ENCODE data around the gene CLK3.
"Not testable (repeated sequence)": the region's sequence is repeated elsewhere in the genome, so short reads cannot be mapped to it uniquely, and the experiment has no call there.

Gene CLK3

DNA sequence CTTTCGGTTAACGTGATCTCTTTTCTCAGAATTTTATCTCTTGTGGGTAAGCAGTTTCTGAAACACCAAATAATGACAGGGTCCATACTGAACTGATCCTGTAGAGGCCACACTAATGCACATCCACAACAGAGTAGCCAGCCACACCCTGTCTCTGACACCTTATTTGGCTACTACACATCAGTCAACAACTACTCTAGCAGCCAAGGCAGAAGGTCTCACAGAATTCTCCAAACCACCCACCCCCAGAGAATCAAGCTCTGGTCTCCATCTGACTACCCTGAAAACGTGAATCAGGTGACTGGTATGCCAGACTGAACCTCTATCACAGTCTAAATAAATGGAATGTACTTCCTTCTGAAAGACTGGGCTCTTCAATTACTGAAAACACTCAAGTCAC, 42.2 kb downstream of the CLK3 start:
- no peak for TF ChIP-seq CTCF (IDR thresholded peaks at IDR 0.05; ENCODE audit: low read depth, low read length)
- no peak for DNase-seq (ENCODE audit: extremely low read depth, low read depth)

GRCh38 chr15:74661280-74661679, 45.6 kb downstream of the CLK3 start:
- DNase-seq (ENCODE audit: extremely low read depth, low read depth) = not testable (repeated sequence)

DNA sequence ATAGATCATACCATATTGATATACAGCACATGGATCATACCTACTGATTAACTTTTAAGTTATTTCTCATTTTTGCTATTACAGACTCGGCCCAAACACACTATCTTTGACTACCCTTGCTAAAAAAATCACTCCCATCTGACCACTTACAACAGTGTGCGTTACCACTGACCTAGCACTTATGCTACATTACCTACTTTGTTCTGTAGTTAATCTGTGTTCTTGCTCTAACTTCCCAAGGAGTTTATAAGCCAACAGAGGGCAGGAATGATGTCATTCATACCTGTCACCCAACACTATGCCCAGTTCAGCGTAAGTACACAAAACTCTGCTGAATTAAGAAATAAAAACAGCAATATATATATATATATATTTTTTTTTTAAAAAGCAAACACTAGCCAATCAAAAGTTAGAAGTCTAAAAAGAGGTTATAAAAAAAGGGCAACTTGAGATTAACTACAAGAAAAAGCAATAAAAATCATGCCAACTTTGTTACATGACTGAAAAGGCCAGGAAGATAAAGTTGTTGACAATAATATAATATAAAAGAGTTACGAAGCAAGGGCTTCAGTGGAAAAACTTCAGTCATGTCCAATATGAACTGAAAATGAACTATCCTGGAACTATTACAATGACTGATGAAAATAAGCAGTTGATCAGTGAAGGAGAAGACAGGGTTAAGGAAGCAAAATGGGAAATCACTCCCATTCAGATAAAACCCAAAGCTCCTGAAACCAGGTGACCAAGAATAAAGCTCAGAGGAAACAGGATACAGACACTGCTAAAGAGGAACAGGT, 46.6 kb downstream of the CLK3 start:
- TF ChIP-seq CTCF (IDR thresholded peaks at IDR 0.05; ENCODE audit: low read depth, low read length) = no peak
- DNase-seq (ENCODE audit: extremely low read depth, low read depth) = no peak

GRCh38 chr15:74663303-74664027, 47.8 kb downstream of the CLK3 start:
- DNase-seq (ENCODE audit: extremely low read depth, low read depth) = no peak
- no peak for TF ChIP-seq CTCF (IDR thresholded peaks at IDR 0.05; ENCODE audit: low read depth, low read length)

- TF ChIP-seq CTCF (IDR thresholded peaks at IDR 0.05; ENCODE audit: low read depth, low read length) = no peak
- DNase-seq (ENCODE audit: extremely low read depth, low read depth) = no peak
Measured at GRCh38 chr15:74664028-74664616, 48.5 kb downstream of the CLK3 start.

GRCh38 chr15:74664670-74665069, 49.0 kb downstream of the CLK3 start:
- DNase-seq (ENCODE audit: extremely low read depth, low read depth) = no peak
- TF ChIP-seq CTCF (IDR thresholded peaks at IDR 0.05; ENCODE audit: low read depth, low read length) = no peak

DNA sequence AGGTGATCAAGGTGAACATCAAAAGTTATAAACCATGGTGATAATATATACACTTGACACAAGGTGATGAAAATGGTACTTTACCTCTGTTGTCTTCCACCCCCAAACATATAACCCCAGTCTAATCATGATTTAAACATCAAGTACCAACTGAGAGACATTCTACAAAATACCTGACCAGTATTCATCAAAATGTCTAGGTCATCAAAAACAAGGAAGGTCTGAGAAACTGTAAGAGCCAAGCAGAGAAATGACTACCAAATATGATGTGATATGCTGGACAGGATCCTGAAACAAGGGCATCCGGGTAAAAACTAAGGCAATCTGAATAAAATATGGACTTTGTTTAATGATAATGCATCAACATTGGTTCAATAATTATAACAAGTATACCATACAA, 52.3 kb downstream of the CLK3 start:
- no peak for TF ChIP-seq CTCF (IDR thresholded peaks at IDR 0.05; ENCODE audit: low read depth, low read length)
- DNase-seq (ENCODE audit: extremely low read depth, low read depth) = no peak
